Suppressor macrophage treated with lipopolysaccharide for 4 hours (primary cell): ENCODE data around the gene MARCKSL1.
"Not testable (repeated sequence)": the region's sequence is repeated elsewhere in the genome, so short reads cannot be mapped to it uniquely, and the experiment has no call there.

Experiments
- DNase-seq: peaks from one replicate; pipeline ENCODE4 v3.0.0-alpha.2; 2020

Gene MARCKSL1, protein sequence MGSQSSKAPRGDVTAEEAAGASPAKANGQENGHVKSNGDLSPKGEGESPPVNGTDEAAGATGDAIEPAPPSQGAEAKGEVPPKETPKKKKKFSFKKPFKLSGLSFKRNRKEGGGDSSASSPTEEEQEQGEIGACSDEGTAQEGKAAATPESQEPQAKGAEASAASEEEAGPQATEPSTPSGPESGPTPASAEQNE

DNA sequence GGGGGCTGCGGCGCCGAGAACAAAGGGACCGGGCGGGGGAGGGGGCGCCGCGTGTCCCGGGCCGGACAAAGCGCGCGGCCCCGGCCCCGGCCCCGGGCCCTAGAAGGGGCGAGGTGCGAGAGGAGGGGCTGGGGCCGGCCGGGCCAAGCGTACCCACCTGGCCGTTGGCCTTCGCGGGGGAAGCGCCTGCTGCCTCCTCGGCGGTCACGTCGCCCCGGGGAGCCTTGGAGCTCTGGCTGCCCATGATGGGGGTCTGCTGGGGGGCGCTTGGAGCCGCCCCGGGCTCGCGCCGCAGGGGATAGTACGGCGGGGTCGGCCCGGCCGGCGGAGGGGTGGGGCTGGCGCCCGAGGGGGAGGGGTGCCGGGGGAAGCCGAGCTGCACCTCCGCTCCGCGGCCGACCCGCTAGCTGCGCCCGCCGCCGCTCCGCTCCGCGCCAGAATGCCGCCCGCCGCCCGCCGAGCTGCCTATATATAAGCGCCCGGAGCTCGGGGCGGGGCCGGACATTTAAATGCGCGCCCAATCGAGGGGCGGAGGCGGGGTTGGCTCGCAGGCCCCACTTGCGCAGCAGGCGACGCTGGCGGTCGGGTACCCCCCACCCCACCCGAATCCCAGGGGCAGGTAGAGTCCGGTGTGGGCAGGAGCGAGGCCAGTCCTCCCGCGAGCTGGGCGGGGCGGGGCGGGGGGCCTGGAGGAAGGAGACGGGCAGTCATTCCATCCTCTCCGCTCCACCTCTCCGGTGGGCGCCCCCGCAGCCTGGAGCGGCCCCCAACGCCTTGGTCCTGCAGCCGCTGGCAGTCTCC, at the start of gene MARCKSL1:
MARCKSL1 (minus strand) TSS at position 444 of the 801 bp plus-strand sequence; CDS start at position 244, 200 bp downstream.
- DNase-seq: peak; percentile 76

DNA sequence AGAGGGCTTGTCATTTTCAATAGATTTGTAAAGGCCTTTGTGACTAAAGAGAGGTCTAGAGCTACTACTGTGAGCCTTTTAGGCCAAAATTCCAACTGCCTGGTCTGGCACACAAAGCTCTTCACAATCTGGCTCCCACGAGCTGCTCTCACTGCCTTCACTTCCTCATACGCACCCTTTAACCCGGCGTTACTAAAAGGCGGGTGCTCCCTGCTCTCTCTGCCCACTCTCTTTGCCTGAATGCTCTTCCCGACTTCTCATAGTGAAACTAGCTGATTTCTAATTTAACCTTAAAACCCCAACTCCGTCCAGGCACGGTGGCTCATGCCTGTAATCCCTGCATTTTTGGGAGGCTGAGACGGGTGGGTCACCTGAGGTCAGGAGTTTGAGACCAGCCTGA, 44.0 kb upstream of the MARCKSL1 start:
- DNase-seq: no peak

DNA sequence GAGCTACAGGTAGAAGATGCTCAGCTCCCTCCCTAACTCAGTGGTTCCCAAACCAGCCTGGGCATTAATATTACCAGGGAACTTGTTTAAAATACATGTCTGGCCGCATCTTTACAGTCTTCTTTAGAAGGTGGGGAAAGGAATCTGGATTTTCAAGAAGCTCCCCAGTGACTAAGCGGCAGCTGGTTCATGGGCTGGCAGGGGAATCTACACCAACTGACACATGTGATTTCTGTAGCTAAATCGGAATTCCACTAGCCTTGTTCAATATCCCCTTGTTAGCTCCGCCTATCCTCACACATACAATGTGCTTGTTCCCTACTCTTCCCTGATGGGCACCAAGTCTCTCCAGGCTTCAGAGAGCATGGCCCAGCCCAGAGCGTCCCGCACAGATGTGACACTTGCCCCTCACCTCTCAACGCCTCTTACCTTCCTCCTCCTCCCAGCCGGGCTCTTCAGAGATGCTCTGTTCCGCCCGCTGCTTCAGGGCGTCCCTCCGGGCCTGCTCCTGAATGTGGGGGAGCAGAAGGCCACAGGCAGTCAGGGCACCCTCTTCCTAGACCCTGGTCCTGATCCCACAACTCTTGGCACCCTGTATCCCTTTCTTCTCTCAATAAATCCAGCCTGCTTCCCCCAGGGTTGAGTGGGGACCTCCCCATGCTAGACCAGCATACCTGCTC, 41.6 kb upstream of the MARCKSL1 start:
- DNase-seq: no peak

DNA sequence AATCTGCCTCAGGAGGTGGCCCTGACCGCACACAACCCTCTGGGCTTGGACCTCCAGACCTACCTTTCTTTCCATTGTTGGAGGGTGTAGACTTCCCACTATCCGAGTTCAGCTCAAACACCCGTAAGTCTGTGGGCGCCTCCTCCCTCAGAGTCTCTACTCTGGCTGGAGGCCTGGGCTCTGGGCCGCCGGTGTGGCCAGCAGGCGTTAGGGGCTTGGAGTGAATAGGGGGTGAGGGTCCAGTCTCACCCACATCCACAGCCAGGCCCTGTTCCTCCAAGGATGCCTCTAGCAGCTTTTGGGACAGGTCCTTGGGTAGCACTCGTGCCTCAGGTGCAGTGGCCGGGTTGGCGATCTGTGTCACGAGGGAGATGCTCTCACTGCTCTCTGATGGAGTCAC, 40.2 kb upstream of the MARCKSL1 start:
- DNase-seq: no peak

DNA sequence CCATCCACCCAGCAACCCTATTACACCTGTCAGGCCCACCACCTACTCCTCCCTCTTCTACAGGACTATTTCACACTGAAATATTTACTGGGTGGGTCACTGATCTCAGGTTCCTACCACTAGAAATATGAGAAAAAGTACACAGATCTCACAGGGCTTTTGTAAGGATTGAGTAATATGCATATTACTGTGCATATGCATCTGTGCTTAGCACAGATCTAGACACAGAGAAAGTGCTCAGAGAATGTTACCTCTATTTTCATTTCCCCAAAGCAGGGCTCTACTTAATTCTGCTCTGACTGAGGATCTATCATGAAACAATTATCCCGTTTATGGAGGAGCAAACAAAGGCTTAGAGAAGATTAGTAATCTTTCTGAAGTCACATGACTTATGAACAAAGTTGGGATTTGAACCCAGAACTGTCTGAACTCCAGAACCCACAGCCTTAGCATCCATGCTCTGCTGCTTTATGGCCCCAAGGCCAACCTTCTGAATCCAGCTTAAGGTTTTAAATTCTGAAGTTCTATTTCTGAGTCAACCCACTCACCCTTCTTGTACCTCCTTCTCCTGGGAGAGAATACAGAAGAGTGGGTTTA, 38.1 kb upstream of the MARCKSL1 start:
- no peak for DNase-seq

DNA sequence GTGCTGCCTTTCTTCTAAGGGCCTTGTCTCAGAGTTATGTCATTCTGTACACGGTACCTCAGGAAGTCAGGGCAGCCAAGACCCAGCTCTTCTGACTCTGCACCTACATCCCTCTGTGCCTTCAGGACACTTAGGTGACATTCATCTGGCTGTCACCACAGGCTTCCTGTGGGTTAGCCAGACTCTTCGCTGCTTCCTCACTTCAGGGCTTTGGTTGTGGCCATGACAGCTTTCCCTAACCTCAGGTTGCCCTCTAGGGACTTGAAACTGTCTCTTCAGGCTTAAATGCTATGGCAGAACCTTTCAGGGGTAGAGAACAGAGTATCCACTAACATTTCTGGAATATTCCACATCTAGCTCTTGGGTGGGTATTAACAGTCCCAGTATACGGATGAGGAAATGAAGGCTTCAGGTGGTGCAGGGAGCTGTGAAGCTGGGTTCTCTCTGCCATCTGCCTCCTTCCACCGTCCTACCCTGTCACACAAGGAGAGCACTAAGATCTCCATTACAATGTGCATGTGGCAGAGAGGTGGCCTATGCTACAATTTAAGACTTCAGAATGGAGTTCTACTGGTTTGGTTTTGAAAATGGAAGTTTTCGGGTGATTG, 36.2 kb upstream of the MARCKSL1 start:
- DNase-seq: peak; percentile 37

DNA sequence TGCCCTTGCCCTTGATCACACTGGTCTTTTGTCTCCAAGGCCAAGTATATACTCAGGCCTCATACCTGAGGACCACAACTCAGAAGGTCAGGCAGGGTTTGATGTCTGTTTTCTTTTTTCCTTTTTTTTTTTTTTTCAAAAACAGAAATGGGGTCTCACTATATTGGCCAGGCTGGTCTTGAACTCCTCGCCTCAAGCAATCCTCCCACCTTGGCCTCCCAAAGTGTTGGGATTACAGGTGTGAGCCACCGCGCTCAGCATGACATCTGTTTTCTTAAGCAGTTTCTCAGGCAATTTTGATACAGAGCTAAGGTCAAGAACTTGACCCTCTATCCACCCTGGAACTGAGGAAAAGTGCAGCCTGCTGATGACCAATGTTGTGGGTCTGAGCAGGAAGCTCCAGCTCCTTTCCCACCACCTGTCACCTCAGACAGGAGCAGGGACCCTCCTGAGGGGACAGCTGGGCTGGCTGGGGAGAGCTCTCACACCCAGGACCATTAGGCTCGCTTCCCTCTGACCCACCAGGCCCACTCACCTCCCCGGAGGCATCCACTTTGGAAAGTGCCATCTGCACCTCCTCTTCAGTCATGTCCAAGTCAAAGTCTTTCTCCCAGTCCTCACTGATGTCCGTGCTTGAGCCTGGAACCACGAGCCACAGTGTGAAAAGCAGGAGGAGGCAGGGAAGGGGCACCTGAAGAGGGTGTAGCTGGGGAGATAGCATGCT, 32.0 kb upstream of the MARCKSL1 start:
- no peak for DNase-seq

DNA sequence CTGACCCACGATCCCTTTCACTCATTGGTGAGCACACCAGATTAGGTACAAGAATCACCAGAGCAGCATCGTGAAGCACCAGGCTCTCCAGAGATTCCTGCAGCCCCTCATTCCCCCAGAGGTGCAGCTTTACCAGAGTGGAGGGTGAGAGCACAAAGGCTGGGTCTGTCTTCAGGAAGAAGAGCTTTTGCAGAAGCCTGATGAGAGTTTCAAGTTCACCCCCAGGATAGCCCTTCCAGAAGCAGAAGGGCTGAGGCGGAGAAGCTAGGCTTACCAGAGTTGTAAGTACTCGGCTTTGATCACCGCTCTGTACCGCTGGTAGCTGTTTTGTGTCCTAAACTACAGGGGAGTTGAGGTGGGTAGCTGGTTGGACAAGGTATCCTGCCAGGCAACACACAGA, 29.4 kb upstream of the MARCKSL1 start:
- DNase-seq: no peak

DNA sequence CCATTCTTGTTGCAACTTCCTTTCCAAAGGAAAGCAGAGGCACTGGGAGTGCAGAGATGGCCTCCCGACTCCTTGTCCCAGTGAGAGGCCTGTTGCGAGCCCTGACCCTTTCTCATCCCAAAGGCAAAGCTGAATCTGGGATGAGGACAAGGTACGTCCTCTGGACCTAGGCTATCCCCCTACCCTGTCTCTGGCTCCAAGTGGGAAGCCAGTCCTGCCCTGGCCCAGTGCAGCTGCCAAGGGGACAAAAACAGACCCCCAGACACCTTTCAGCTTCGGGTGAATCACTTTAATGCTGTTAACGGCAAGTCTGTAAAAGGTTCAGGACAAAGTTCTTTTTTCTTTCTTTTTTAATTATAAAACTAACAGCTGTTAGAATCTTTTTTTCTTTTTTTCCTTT, 28.8 kb upstream of the MARCKSL1 start:
- DNase-seq: no peak

DNA sequence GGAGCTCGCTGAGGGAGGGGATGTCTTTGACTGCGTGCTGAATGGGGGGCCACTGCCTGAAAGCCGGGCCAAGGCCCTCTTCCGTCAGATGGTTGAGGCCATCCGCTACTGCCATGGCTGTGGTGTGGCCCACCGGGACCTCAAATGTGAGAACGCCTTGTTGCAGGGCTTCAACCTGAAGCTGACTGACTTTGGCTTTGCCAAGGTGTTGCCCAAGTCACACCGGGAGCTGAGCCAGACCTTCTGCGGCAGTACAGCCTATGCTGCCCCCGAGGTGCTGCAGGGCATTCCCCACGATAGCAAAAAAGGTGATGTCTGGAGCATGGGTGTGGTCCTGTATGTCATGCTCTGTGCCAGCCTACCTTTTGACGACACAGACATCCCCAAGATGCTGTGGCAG, 27.7 kb upstream of the MARCKSL1 start:
- DNase-seq: no peak

DNA sequence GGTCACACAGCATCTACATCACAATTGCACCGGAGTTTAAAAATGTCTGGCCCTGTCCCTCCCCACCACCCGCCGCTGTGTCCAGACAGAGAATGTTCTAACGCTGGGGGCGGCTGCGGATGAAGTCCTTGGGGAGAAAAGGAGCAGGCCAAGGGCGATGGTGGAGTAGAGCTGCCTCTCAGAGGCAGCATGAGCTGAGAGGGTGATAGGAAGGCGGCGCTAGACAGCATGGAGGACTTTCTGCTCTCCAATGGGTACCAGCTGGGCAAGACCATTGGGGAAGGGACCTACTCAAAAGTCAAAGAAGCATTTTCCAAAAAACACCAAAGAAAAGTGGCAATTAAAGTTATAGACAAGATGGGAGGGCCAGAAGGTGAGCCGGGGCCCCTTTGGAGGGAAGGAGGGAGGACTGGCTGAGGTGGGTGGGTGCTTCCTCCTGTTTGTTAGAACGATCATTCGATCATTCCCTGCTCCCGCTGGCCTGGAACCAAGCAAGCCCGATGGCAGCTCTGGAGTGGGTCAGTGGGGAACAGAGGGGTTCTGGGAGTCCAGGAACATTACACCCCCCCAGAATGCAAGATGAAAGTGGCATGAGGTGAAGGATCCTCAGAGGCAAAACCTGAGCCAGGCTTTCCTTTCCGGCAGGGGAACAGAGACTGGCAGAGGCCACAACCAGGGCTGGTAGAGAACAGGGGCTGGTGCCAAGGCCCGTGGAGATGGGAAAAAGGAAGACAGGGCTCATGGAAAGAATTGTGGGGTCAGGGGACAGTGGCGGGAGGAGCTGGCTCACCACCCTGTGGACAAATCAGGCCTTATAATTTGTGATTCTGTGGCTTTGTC, 26.7 kb upstream of the MARCKSL1 start, which contains the start of the genes FAM229A and TSSK3:
FAM229A (minus strand) TSS at position 12 of the 840 bp plus-strand sequence. CDS start 394 bp downstream, outside the sequence.
TSSK3 (plus strand) TSS at position 66 of the 840 bp plus-strand sequence; CDS start at position 229, 163 bp downstream.
- no peak for DNase-seq

DNA sequence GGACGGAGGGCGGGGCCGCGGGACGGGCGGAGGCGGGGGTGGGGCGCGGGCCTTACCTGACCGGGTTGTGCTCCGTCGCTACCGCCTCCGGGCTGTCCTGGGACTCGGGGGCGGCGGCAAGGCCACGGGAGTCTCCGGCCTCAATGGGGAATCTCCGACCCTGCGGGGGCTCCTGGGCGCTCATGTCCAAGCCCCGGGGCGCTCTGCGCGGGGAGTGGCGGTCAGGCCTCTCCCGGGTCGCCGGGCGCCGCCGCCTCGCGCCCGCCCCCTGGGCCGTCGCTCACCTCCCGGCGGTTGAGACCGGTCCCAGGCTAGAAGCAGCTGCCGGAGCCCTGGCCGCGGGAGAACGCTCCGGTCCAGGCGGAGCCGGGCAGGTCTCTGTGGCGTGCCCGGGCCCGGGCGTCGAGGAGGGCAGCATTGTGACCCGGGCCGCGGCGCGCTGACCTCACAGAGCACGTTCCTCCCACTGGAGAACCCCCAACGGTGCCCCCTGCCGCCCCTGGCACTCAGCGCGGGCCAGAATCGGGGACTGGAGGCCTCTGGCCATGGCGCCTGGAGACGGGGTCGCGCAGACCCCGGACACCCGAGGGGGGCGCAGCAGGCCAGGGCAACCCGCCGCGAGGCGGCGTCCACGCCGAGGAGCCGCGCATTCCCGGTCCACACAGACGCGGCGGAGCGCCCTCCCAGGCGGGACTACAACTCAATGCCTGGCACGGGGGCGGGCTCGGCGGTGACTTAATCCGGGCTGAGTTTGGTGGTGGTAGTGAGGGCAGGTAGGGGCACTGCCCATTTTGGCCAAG, 25.8 kb upstream of the MARCKSL1 start:
- DNase-seq: peak; percentile 34

DNA sequence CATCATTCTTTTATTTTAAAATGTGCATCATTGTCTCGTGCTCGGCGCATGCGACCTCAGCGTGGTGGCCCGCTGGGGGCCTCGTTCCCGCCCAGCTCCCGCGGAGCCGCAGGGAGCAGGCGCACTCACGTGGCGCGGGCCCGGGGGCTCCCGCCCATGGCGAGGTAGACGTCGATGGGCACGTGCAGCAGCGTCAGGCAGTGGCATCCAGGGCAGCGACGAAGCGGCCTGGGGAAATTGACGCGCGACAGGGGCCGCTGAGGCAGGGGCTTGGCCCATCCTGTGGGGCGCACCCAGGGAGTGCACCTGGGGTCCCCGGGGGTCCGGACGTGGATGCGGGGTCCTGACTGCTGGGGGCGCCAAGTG, 25.3 kb upstream of the MARCKSL1 start:
- DNase-seq: no peak

DNA sequence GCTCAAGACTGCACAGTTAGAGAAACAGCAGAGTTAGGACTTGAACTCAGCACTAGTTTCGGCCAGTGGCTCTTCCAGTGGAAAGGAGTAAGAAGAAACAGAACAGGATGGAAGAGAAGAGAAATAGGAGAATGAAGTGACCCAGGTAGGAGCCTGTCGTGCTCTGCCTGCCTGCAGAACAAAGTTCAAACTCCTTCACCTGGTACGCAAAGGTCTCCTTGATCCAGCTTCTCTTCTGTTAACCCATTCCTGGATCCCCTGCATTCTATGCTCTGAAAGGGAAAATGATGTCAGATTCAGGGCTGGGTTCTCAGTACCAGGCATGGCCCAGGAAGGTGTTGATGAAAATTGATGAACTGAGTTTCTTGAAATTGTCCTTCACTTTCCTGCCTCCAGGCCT, 22.4 kb upstream of the MARCKSL1 start:
- DNase-seq: no peak

DNA sequence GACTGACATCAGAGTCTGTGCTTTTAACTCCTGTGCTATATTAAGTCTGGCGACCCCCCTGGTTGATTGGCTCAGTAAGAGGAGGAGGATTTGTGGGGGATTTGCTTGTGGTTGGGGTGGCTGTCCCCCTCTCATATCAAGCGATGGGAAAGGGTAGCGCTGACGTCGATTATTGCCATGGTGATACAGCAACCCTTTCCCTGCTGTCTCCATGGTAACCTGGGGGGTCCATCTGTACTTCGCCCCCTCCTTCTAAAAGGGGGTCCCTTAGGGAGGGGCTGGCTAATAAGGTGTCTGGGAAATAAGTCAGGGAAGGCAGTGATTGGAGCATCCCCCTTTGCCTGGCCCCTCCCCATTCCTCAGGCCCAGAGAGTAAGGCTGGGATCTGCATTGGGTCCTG, 21.6 kb upstream of the MARCKSL1 start:
- DNase-seq: no peak

DNA sequence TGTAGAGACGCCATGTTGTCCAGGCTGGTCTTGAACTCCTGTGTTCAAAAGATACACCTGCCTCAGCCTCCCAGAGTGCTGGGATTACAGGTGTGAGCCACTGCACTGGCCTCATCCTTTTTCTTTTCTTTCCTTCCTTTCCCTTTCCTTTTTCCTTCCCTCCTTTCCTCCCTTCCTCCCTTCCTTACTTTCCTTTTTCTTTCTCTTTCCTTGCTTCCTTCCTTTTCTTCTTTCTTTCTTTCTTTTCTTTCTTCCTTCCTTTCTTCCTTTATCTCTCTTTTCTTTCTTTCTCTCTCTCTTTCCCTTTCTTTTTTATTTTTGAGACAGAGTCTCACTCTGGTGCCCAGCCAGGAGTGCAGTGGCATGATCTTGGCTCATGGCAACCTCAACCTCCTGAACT, 20.4 kb upstream of the MARCKSL1 start:
- DNase-seq: no peak

DNA sequence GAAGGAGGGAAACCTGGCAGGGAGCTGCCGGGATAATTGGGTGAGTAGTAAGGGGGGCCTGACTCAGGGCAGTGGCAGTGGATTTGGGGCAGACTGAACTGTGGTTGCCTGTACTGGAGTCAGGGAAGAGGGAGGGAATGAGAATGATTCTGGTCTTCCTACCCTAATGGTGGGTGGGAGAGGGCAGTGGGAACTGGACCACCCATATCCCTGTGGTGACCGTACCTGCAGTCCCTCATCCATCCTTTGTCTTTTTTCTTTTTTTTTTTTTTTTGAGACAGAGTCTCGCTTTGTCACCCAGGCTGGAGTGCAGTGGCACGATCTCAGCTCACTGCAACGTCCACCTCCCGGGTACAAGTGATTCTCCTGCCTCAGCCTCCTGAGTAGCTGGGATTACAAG, 19.7 kb upstream of the MARCKSL1 start:
- DNase-seq: not testable (repeated sequence)

DNA sequence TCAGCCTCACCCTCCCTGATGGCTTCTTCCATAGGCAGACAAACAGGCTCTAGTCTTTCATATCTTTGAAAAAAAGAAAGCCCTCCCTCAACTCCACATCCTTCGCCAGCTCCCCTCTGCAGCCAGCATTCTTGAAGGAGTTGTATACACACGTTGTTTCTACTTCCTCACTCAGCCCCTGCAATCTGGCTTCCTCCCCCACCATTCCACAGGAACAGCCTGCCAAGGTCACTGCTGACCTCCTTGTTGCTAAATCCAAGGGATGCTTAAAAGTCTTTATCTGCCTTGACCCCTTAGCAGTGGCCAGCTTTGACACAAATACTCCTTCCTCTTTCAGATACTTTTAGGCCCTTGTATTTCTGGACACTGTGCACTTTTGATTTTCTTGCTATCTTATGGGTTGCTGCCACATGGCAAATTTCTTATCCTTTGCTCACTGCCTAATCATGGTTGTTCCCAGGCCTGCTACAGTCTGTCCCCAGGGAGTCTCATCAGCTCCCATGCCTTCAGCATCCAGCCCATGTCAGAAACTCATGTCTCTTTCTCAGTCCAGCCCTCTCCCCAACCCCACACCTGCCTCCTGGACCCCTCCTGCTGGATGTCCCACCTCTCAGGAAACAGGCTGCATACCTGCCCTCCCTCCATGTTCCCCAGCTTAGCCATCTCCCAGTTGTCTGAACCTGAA, 18.0 kb upstream of the MARCKSL1 start:
- no peak for DNase-seq

DNA sequence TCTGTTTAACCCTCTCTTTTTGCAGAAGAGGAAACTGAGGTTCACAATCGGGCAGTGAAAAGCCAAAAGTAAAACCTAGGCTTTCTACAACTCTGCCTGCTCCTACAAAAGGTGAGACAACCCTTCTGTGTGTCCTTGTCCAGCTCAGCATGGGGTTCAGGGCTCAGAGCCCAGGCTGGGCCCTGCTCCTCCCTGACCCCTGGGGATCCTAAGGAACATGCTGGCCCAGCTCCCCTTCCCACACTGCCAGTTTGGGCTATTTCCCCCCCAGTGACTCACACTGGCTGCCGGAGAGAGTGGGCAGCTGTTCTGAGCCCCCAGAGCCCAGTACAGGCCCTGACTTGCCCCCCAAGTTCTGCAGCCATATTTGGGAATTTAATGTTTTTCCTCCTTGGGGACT, 17.4 kb upstream of the MARCKSL1 start:
- no peak for DNase-seq
